Neural cell (in vitro differentiated cells): ENCODE measurements around the gene MSX2. TPM values are rescaled to one million over a fixed set of nuclear protein-coding genes. Genes with fewer than 3 reads are reported as not detected.

ENCODE experiments used
- H2AFZ ChIP-seq: fragments of 200-600, 300-800 bp; sonication (generic), shearing (Covaris generic); 2 replicates; pipeline ENCODE4 v1.6.0; 2014; ENCODE audit warnings: low read depth, mild to moderate bottlenecking, antibody characterized with exemption, low read length, moderate library complexity
- H3F3A ChIP-seq: fragments of 200-600 bp; shearing (Covaris generic); 2 replicates; pipeline ENCODE4 v1.6.1; 2016; ENCODE audit warnings: mild to moderate bottlenecking, moderate library complexity, mixed read lengths, antibody characterized with exemption, low read length; ENCODE audit not compliant: insufficient read depth, poor library complexity, severe bottlenecking
- H3K27ac ChIP-seq: fragments of 200-600, 300-800 bp; sonication (generic), shearing (Covaris generic); 2 replicates; pipeline ENCODE4 v1.5.1; 2014; ENCODE audit warnings: mild to moderate bottlenecking, low read length, moderate library complexity
- H3K27me3 ChIP-seq: fragments of 300-800, 200-600 bp; sonication (generic), shearing (Covaris generic); 2 replicates; pipeline ENCODE4 v1.6.0; 2014; ENCODE audit warnings: mild to moderate bottlenecking, low read depth, low read length, moderate library complexity; ENCODE audit not compliant: insufficient read depth
- H3K36me3 ChIP-seq: fragments of 300-800, 200-600 bp; sonication (generic), shearing (Covaris generic); 2 replicates; pipeline ENCODE4 v1.5.1; 2014; ENCODE audit warnings: mild to moderate bottlenecking, antibody characterized with exemption, low read length, moderate library complexity; ENCODE audit not compliant: insufficient read depth
- H3K4me2 ChIP-seq: fragments of 300-800, 200-600 bp; sonication (generic), shearing (Covaris generic); 2 replicates; pipeline ENCODE4 v1.6.0; 2014; ENCODE audit warnings: mild to moderate bottlenecking, low read length
- H3K4me3 ChIP-seq: fragments of 300-800, 200-600 bp; sonication (generic), shearing (Covaris generic); 2 replicates; pipeline ENCODE4 v1.5.1; 2014; ENCODE audit warnings: mild to moderate bottlenecking, low read length, moderate library complexity
- H3K79me2 ChIP-seq: fragments of 200-600 bp; shearing (Covaris generic); replicated peaks from 2 replicates; pipeline ENCODE4 v1.6.0; 2014; ENCODE audit warnings: mild to moderate bottlenecking, low read length, moderate library complexity; ENCODE audit not compliant: insufficient read depth
- H3K9ac ChIP-seq: fragments of 300-800, 200-600 bp; sonication (generic), shearing (Covaris generic); 2 replicates; pipeline ENCODE4 v1.6.1; 2016; ENCODE audit warnings: mild to moderate bottlenecking, low read length, mixed read lengths
- H3K9me2 ChIP-seq: fragments of 200-600 bp; shearing (Covaris generic); 2 replicates; pipeline ENCODE4 v1.6.1; 2016; ENCODE audit warnings: mild to moderate bottlenecking, low read length, mixed read lengths; ENCODE audit not compliant: insufficient read depth
- H3K9me3 ChIP-seq: fragments of 200-600, 300-800 bp; sonication (generic), shearing (Covaris generic); 2 replicates; pipeline ENCODE4 v1.6.1; 2016; ENCODE audit warnings: mild to moderate bottlenecking, mixed run types, low read length, moderate library complexity, mixed read lengths
- H4K20me1 ChIP-seq: fragments of 200-600 bp; shearing (Covaris generic); 2 replicates; pipeline ENCODE4 v1.6.1; 2016; ENCODE audit warnings: mild to moderate bottlenecking, mixed run types; ENCODE audit not compliant: insufficient read depth
- CTCF ChIP-seq: fragments of 450-650 bp; IDR thresholded peaks from 2 replicates; pipeline ENCODE4 v1.5.1; 2014; ENCODE audit warnings: antibody characterized with exemption, mild to moderate bottlenecking, moderate library complexity; ENCODE audit not compliant: poor library complexity, severe bottlenecking
- EP300 ChIP-seq: fragments of 450-650 bp; conservative IDR thresholded peaks from 2 replicates; pipeline ENCODE4 v1.6.1; 2014; ENCODE audit warnings: antibody characterized with exemption, mild to moderate bottlenecking, moderate library complexity; ENCODE audit not compliant: poor library complexity, severe bottlenecking
- EZH2 ChIP-seq: fragments of 200-600, 300-800 bp; shearing (Covaris generic), sonication (generic); IDR thresholded peaks from 2 replicates; pipeline ENCODE4 v1.6.1; 2014; ENCODE audit warnings: antibody characterized with exemption, low read length, borderline replicate concordance, mild to moderate bottlenecking; ENCODE audit not compliant: insufficient read depth, poor library complexity, severe bottlenecking
- MXI1 ChIP-seq: fragments of 450-650 bp; conservative IDR thresholded peaks from 2 replicates; pipeline ENCODE4 v1.6.1; 2014; ENCODE audit warnings: antibody characterized with exemption, mild to moderate bottlenecking; ENCODE audit not compliant: poor library complexity, severe bottlenecking
- POLR2AphosphoS5 ChIP-seq: IDR thresholded peaks from 2 replicates; pipeline ENCODE4 v1.6.1; 2012
- RAD21 ChIP-seq: fragments of 450-650 bp; conservative IDR thresholded peaks from 2 replicates; pipeline ENCODE4 v1.6.1; 2014; ENCODE audit warnings: antibody characterized with exemption, mild to moderate bottlenecking, moderate library complexity
- REST ChIP-seq: IDR thresholded peaks from 2 replicates; pipeline ENCODE4 v1.6.1; 2012; ENCODE audit warnings: borderline replicate concordance
- SMC3 ChIP-seq: fragments of 450-650 bp; conservative IDR thresholded peaks from 2 replicates; pipeline ENCODE4 v1.6.1; 2014; ENCODE audit warnings: antibody characterized with exemption, mild to moderate bottlenecking, moderate library complexity; ENCODE audit not compliant: poor library complexity
- TAF1 ChIP-seq: IDR thresholded peaks from 2 replicates; pipeline ENCODE4 v1.6.1; 2012; ENCODE audit warnings: low read depth
- polyA plus RNA-seq: library from polyadenylated mRNA; depleted of rRNA; stranded (reverse); fragments of >200 nt; gene quantifications from 2 replicates; pipeline ENCODE4 v1.2.3, GENCODE V29; 2014

MSX2 gene
- polyA plus RNA-seq, 1 donor from 2014 or later, result not detected

GRCh38 chr5:174719793-174720611 lies 4.4 kb upstream of the MSX2 start:
- H3K9ac ChIP-seq, result no peak overlapping the region
- H3K9me3 ChIP-seq, result no peaks in the 10 kb centered on the region
- no peak overlapping the region for H3K27ac ChIP-seq
- H4K20me1 ChIP-seq, result no peaks in the 10 kb centered on the region
- TF ChIP-seq TAF1 (no peak), SMC3 (no peak), REST (no peak), CTCF (no peak), EZH2 (no peak), MXI1 (no peak), RAD21 (no peak), EP300 (no peak), POLR2AphosphoS5 (no peak)
- H3K36me3 ChIP-seq, result no peaks in the 10 kb centered on the region
- no peaks in the 10 kb centered on the region for H3K79me2 ChIP-seq
- no peak overlapping the region for H3K4me2 ChIP-seq
- H3K27me3 ChIP-seq, result peaks cover 91% of the 10 kb centered on the region
- H3F3A ChIP-seq, result no peaks in the 10 kb centered on the region
- H3K4me3 ChIP-seq, result no peak overlapping the region
- no peaks in the 10 kb centered on the region for H3K9me2 ChIP-seq
- no peak overlapping the region for H2AFZ ChIP-seq

- H4K20me1 ChIP-seq, result no peaks in the 10 kb centered on the region
- no peak overlapping the region for H3K27ac ChIP-seq
- no peak overlapping the region for H2AFZ ChIP-seq
- no peak overlapping the region for H3K9ac ChIP-seq
- peak overlapping the region; percentile 49 for H3K4me3 ChIP-seq
- H3K9me3 ChIP-seq, result no peaks in the 10 kb centered on the region
- H3F3A ChIP-seq, result no peaks in the 10 kb centered on the region
- TF ChIP-seq EZH2 (peak; percentile 66), TAF1 (no peak)
- no peak overlapping the region for H3K4me2 ChIP-seq
- no peaks in the 10 kb centered on the region for H3K79me2 ChIP-seq
- no peaks in the 10 kb centered on the region for H3K9me2 ChIP-seq
- no peaks in the 10 kb centered on the region for H3K36me3 ChIP-seq
- H3K27me3 ChIP-seq, result peaks cover 97% of the 10 kb centered on the region
Measured at GRCh38 chr5:174720612-174721529, 3.5 kb upstream of the MSX2 start.
